Smooth muscle cell (in vitro differentiated cells): Measurements from ENCODE around the gene CYP2S1. TPM values are rescaled to one million over a fixed set of nuclear protein-coding genes. Genes with fewer than 3 reads are reported as not detected.

Experiments used
- DNase-seq: peaks from one replicate; lab custom pipeline; 2025; ENCODE audit not compliant: unreplicated experiment; lab: John Stamatoyannopoulos, UW
- H2AFZ ChIP-seq: fragments of 200-600 bp; sonication (generic); 2 replicates; pipeline ENCODE4 v1.6.0; 2016; ENCODE audit warnings: antibody characterized with exemption, low read depth, mild to moderate bottlenecking
- H3F3A ChIP-seq: fragments of 200-600 bp; sonication (generic); 2 replicates; pipeline ENCODE4 v1.6.0; 2017; ENCODE audit warnings: antibody characterized with exemption, low read depth
- H3K27ac ChIP-seq: fragments of 200-600 bp; sonication (generic); 2 replicates; pipeline ENCODE4 v1.5.1; 2016; ENCODE audit warnings: low read depth, mild to moderate bottlenecking
- H3K27me3 ChIP-seq: fragments of 200-600 bp; sonication (generic); 2 replicates; pipeline ENCODE4 v1.6.1; 2016; ENCODE audit warnings: low read depth, mild to moderate bottlenecking
- H3K36me3 ChIP-seq: fragments of 200-600 bp; sonication (generic); 2 replicates; pipeline ENCODE4 v1.5.1; 2016; ENCODE audit warnings: low read depth
- H3K4me1 ChIP-seq: fragments of 200-600 bp; sonication (generic); 2 replicates; pipeline ENCODE4 v1.5.1; 2016; ENCODE audit warnings: low read depth
- H3K4me2 ChIP-seq: fragments of 200-600 bp; sonication (generic); 2 replicates; pipeline ENCODE4 v1.6.0; 2016; ENCODE audit warnings: mild to moderate bottlenecking
- H3K4me3 ChIP-seq: fragments of 200-600 bp; sonication (generic); 2 replicates; pipeline ENCODE4 v1.5.1; 2016; ENCODE audit warnings: mild to moderate bottlenecking
- H3K79me2 ChIP-seq: fragments of 200-600 bp; sonication (generic); 2 replicates; pipeline ENCODE4 v1.6.0; 2016; ENCODE audit warnings: low read depth, mild to moderate bottlenecking
- H3K9ac ChIP-seq: fragments of 200-600 bp; sonication (generic); 2 replicates; pipeline ENCODE4 v1.6.0; 2016; ENCODE audit warnings: low read depth
- H3K9me3 ChIP-seq: fragments of 200-600 bp; sonication (generic); replicated peaks from 2 replicates; pipeline ENCODE4 v1.5.1; 2016; ENCODE audit warnings: low read depth
- H4K20me1 ChIP-seq: fragments of 200-600 bp; sonication (generic); 2 replicates; pipeline ENCODE4 v1.6.0; 2016; ENCODE audit warnings: low read depth
- WGBS: methylation state at CpG from one replicate; pipeline ENCODE4 v1.1.7; 2016; ENCODE audit warnings: low lambda C conversion rate; 5-methylcytosine and 5-hydroxymethylcytosine counted together
- polyA plus RNA-seq: library from polyadenylated mRNA; unstranded; fragments of >200 nt; fragmentation: Nextera tagmentation; extraction: Ambion mirVana; gene quantifications from 2 replicates; pipeline ENCODE4 v1.2.1, GENCODE V29; 2016
- total RNA-seq: library from RNA; depleted of rRNA; stranded (reverse); fragments of >200 nt; gene quantifications from 2 replicates; pipeline ENCODE4 v1.2.3, GENCODE V29; 2014
- TF ChIP-seq, protein P1 (sequence below): fragments of 200-600 bp; sonication (generic); IDR thresholded peaks from 2 replicates; pipeline ENCODE4 v1.5.1; 2017; ENCODE audit warnings: borderline replicate concordance, mild to moderate bottlenecking, antibody characterized with exemption; ENCODE audit not compliant: insufficient read depth, poor library complexity, severe bottlenecking

Gene CYP2S1
- total and polyA plus RNA-seq, 2 experiments from 2014 or later = 0.18 to 1.8 TPM

DNA sequence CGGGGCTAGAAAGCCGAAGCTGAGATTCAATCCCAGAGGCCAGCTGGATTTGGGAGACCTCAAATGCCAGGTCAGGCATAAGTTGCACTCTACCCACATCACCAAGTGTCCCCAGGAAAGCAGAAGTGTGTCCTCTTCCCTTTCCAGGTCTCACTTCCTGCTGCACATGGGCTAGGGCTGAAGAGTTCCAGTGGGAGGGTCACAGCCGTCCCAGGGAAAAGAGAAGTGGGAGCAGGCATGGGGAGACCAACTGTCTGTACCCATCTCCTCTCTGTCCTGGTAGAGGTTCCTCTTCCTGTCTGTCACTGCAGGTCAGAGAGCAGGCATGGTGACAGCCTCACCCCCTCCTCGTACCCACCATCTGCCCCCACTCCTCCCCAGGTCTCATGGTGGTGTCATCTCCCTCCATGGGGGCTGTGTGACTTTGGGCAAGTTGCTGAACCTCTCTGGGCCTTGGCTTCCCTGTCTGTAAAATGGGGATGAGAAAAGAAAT is 40.8 kb downstream of the CYP2S1 start:
- H3K36me3 ChIP-seq = peaks cover 6% of the 10 kb centered on the region

GRCh38 chr19:41234512-41235168 is 41.6 kb downstream of the CYP2S1 start:
- 95% methylated on average over 8 of the region's 8 CpGs for WGBS
- no peak overlapping the region for H3K4me2 ChIP-seq
- H3K27ac ChIP-seq = no peak overlapping the region
- H3K4me3 ChIP-seq = no peak overlapping the region
- no peaks in the 10 kb centered on the region for H3K79me2 ChIP-seq
- TF ChIP-seq, protein P1, sequence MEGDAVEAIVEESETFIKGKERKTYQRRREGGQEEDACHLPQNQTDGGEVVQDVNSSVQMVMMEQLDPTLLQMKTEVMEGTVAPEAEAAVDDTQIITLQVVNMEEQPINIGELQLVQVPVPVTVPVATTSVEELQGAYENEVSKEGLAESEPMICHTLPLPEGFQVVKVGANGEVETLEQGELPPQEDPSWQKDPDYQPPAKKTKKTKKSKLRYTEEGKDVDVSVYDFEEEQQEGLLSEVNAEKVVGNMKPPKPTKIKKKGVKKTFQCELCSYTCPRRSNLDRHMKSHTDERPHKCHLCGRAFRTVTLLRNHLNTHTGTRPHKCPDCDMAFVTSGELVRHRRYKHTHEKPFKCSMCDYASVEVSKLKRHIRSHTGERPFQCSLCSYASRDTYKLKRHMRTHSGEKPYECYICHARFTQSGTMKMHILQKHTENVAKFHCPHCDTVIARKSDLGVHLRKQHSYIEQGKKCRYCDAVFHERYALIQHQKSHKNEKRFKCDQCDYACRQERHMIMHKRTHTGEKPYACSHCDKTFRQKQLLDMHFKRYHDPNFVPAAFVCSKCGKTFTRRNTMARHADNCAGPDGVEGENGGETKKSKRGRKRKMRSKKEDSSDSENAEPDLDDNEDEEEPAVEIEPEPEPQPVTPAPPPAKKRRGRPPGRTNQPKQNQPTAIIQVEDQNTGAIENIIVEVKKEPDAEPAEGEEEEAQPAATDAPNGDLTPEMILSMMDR = no peak
- no peak overlapping the region for H3K9ac ChIP-seq
- no peaks in the 10 kb centered on the region for H3K9me3 ChIP-seq
- no peak for DNase-seq
- no peaks in the 10 kb centered on the region for H3K27me3 ChIP-seq
- peaks cover 4% of the 10 kb centered on the region for H3F3A ChIP-seq
- H3K36me3 ChIP-seq = peaks cover 6% of the 10 kb centered on the region
- H4K20me1 ChIP-seq = no peaks in the 10 kb centered on the region
- no peaks in the 10 kb centered on the region for H3K4me1 ChIP-seq
- H2AFZ ChIP-seq = no peak overlapping the region

More for the DNA sequence above, 40.8 kb downstream of the CYP2S1 start:
- peaks cover 3% of the 10 kb centered on the region for H3K79me2 ChIP-seq
- H3K27ac ChIP-seq = no peak overlapping the region
- H3F3A ChIP-seq = peaks cover 4% of the 10 kb centered on the region
- no peaks in the 10 kb centered on the region for H4K20me1 ChIP-seq
- TF ChIP-seq, protein P1 = no peak
- H2AFZ ChIP-seq = no peak overlapping the region
- H3K27me3 ChIP-seq = no peaks in the 10 kb centered on the region
- no peak overlapping the region for H3K4me3 ChIP-seq
- no peak overlapping the region for H3K4me2 ChIP-seq
- no peaks in the 10 kb centered on the region for H3K9me3 ChIP-seq
- DNase-seq = no peak
- WGBS = 94% methylated on average over 4 of the region's 4 CpGs
- H3K4me1 ChIP-seq = no peaks in the 10 kb centered on the region
- no peak overlapping the region for H3K9ac ChIP-seq

DNA sequence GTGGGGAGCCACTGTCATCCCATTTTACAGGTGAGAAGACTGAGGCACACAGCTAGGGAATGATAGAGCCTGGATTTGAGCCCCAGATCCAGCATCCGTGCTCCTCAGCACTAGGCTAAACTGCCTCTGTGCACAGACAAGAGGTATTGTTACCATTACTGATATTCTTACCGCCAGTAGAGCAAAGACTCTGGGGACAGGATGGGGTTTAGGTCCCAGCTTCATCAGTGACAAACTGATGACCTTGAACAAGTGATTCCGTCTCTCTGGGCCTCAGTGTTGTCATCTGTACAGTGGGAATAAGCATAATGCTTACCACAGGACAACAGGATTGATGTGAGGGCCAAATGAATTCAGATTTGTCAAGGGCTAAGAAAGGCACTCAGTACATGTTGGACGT is 42.5 kb downstream of the CYP2S1 start:
- no peaks in the 10 kb centered on the region for H3K27me3 ChIP-seq
- H3K4me3 ChIP-seq = no peak overlapping the region
- H3K79me2 ChIP-seq = no peaks in the 10 kb centered on the region
- TF ChIP-seq, protein P1 = no peak
- H3K36me3 ChIP-seq = peaks cover 6% of the 10 kb centered on the region
- no peak overlapping the region for H3K9ac ChIP-seq
- no peak for DNase-seq
- no peak overlapping the region for H2AFZ ChIP-seq
- WGBS = 96% methylated on average over 4 of the region's 4 CpGs
- H3K27ac ChIP-seq = no peak overlapping the region
- H3K4me2 ChIP-seq = no peak overlapping the region
- no peaks in the 10 kb centered on the region for H3K4me1 ChIP-seq
- no peaks in the 10 kb centered on the region for H3K9me3 ChIP-seq
- H4K20me1 ChIP-seq = no peaks in the 10 kb centered on the region
- peaks cover 4% of the 10 kb centered on the region for H3F3A ChIP-seq

GRCh38 chr19:41238244-41238643 is 45.2 kb downstream of the CYP2S1 start:
- no peak overlapping the region for H3K9ac ChIP-seq
- no peaks in the 10 kb centered on the region for H4K20me1 ChIP-seq
- H3K4me2 ChIP-seq = no peak overlapping the region
- TF ChIP-seq, protein P1 = no peak
- H3K36me3 ChIP-seq = peaks cover 10% of the 10 kb centered on the region
- no peaks in the 10 kb centered on the region for H3K27me3 ChIP-seq
- no peak overlapping the region for H3K4me3 ChIP-seq
- no peaks in the 10 kb centered on the region for H3K79me2 ChIP-seq
- peaks cover 4% of the 10 kb centered on the region for H3F3A ChIP-seq
- no peaks in the 10 kb centered on the region for H3K9me3 ChIP-seq
- DNase-seq = no peak
- no peak overlapping the region for H2AFZ ChIP-seq
- 98% methylated on average over 10 of the region's 10 CpGs for WGBS
- H3K27ac ChIP-seq = no peak overlapping the region
- no peaks in the 10 kb centered on the region for H3K4me1 ChIP-seq
